SKM-1 treated with dmso at 0.1 percent for 144 hours (cell line): Measurements from ENCODE around the gene ARHGEF11.

ENCODE experiments used
- DNase-seq: peaks from one replicate; lab custom pipeline; 2025; ENCODE audit not compliant: unreplicated experiment; lab: John Stamatoyannopoulos, UW

Gene ARHGEF11

GRCh38 chr1:156912861-156913808 lies 132.4 kb downstream of the ARHGEF11 start:
- no peak for DNase-seq

- DNase-seq, result no peak
Observed at GRCh38 chr1:156912310-156912709, 133.2 kb downstream of the ARHGEF11 start.

- peak; percentile 50 for DNase-seq
Observed at GRCh38 chr1:156911577-156912298, 133.8 kb downstream of the ARHGEF11 start.

- DNase-seq, result peak; percentile 45
Observed at GRCh38 chr1:156910309-156910782, 135.2 kb downstream of the ARHGEF11 start.

- no peak for DNase-seq
Observed at GRCh38 chr1:156909671-156910070, 135.9 kb downstream of the ARHGEF11 start.

GRCh38 chr1:156908955-156909354 lies 136.6 kb downstream of the ARHGEF11 start:
- no peak for DNase-seq

- DNase-seq, result no peak
Observed at GRCh38 chr1:156908541-156908940, 137.0 kb downstream of the ARHGEF11 start.

- DNase-seq, result no peak
Observed at GRCh38 chr1:156906206-156906906, 139.2 kb downstream of the ARHGEF11 start.

- no peak for DNase-seq
Observed at GRCh38 chr1:156905651-156906050, 139.9 kb downstream of the ARHGEF11 start.

GRCh38 chr1:156905176-156905575 lies 140.4 kb downstream of the ARHGEF11 start:
- DNase-seq, result no peak

- no peak for DNase-seq
Observed at GRCh38 chr1:156904187-156904959, 141.2 kb downstream of the ARHGEF11 start.

GRCh38 chr1:156903328-156904091 lies 142.0 kb downstream of the ARHGEF11 start:
- no peak for DNase-seq

GRCh38 chr1:156901966-156902915 lies 143.3 kb downstream of the ARHGEF11 start:
- DNase-seq, result no peak

GRCh38 chr1:156901590-156901900 lies 144.0 kb downstream of the ARHGEF11 start:
- no peak for DNase-seq

- DNase-seq, result no peak
Observed at GRCh38 chr1:156900896-156901589, 144.5 kb downstream of the ARHGEF11 start.

- DNase-seq, result no peak
Observed at GRCh38 chr1:156899956-156900718, 145.4 kb downstream of the ARHGEF11 start.

GRCh38 chr1:156898971-156899664 lies 146.4 kb downstream of the ARHGEF11 start:
- DNase-seq, result no peak
